GM21526 (cell line): ENCODE data around the gene TMTC2.

Source experiments
- ATAC-seq: cut with Tn5 transposase; IDR thresholded peaks from one replicate; pipeline ENCODE4 v1.9.1; 2021; ENCODE audit warnings: moderate library complexity; ENCODE audit not compliant: unreplicated experiment, low FRiP score

The TMTC2 gene

DNA sequence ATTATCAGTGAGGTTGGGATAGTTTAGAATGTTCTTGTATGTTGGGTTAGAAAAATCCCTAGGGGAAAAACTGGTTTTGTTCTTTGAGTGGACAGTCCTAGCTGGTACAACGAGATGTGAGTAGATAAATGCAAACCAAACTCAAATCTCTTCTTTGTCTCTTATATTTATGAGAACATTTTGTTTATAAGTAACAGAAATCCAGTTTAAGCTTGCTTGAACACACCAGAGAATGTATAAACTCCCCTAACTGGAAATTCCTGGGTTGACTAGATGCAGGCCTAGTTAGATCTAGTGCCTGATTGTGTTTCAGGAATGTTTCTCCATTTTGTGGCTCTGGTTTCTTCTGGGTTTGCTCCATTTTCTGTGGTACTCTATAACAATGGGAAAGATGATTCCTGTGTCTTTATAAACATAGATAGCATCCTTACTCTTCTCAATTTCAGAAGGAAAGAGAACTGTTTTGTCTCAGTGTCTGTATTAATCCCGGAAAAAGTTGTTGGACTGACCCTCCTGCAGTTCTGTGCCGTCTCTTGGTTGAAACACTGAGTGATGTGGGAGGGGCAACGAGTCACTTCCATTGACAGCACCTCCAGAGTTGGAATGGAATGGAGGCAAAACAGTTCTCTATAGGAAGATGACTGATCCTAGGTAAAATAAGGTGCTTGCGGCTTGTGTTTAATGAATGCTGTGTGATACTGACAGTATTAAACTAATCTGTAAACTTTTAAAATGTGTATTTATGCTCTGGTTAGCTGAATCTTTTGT, 244.8 kb downstream of the TMTC2 start:
- ATAC-seq = no peak

GRCh38 chr12:82937151-82937550, 250.4 kb downstream of the TMTC2 start:
- no peak for ATAC-seq

DNA sequence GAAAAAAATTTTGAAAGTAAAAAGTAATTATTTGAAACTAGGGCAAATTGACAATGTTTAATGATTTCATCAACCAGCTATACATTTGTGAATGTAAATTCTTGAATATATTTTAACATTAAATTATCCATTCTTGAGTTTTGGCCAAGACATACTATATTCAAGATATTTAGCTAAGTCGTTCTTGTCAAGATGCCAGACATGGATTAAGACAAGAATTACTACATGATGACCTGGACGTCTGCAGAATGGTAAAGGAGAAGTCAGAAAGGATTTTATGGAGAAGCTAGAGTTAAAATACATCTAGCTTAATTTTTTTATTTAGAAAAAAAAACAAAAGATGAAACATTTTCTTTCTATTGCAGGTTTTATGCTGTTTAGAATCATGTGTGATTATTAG, 255.8 kb downstream of the TMTC2 start:
- ATAC-seq = no peak

DNA sequence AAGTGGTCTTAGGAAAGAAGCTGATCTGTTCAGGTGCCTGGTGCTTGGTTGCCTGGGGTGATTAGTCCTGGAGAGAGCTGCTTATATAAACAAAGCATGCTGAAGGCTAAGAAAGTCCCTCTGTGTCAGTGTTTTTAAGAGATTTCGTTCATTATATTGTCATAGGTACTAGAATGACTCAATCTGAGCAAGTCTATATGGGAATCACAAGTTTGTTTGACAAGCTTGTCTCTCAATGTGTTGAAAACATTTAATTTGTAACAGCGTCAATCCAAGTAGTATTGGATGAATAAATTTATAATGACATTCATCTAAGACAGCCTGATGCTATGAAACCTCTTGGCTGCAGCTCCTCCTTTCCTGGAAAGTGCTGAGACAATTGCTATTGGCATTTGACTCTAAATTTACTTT, 256.3 kb downstream of the TMTC2 start:
- no peak for ATAC-seq

DNA sequence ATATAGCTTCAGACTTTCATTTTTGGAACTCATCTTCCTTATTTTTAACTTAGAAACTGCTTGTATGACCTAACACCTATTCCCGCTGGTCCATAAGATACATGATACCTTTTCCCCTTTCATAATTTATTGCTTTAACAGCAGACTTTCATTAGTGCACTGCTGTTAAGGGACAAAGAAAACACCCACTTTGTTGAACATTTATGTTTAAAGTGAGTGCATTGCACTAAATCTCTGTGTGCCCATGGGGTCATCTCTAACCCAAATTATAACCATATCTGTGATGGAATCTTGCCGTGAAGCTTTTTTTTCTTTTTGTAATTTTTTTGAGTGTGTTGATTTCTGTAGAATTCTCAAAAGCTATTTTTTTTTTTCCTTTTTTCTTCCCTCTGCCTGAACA, 261.8 kb downstream of the TMTC2 start:
- ATAC-seq = no peak

DNA sequence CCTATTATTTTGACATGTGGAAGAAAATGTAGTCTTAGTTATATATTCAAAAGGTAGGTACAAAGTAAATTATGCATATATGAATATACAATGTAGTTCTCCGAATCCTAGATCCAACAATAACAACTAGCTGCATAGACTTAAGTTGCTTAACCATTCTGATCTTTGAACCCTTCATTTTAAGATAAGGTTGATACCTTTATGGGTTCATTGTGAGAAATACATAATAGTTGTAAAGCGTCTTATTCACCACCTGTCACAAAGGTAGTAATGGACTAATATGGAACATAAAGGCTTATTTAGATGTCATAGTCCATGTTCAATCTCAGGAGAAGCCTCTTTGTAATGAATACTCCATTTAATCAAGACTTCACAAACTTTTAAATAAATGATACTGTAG, 263.6 kb downstream of the TMTC2 start:
- ATAC-seq = no peak

DNA sequence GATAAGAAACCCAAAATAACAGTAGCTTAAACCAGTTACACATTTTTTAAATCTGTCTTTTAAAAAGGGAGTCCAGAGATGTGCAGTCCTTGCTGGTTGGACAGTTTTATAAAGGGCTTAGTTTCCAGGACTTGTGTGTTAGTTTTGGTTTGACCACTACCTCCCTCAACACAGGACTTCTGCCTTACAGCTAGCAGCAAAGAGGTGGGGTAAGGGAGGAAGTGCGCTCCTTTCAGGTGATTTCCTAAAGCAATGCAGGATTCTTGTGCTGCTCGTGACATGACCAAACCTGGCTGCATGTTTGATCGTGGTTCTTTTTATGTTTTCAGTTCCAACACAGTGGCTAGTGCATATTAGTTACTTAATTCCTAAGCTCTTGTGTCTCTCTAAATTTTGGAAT, 266.2 kb downstream of the TMTC2 start:
- ATAC-seq = peak; percentile 69

DNA sequence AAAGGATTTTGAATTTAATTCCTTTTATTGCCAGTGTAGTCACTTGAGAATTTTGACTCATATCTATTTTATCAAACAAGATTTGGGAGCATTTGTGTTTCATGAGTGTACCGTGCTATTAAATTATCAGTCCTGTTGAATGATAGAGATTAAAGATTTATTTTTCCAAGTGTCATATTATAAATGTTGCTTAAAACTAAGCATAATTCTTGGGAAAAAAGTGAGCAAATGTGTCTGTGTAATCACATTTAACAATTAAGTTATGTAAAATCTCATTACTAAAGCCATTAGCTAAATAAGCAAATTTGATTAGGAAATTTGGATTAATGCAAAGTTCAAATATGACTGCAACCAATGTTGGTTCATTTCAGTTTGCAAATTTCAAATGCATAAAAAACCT, 266.7 kb downstream of the TMTC2 start:
- ATAC-seq = no peak

GRCh38 chr12:82954064-82954463, 267.4 kb downstream of the TMTC2 start:
- no peak for ATAC-seq

GRCh38 chr12:82954572-82954971, 267.9 kb downstream of the TMTC2 start:
- no peak for ATAC-seq

- no peak for ATAC-seq
These were observed 268.3 kb downstream of the TMTC2 start for GRCh38 chr12:82955043-82955442.

DNA sequence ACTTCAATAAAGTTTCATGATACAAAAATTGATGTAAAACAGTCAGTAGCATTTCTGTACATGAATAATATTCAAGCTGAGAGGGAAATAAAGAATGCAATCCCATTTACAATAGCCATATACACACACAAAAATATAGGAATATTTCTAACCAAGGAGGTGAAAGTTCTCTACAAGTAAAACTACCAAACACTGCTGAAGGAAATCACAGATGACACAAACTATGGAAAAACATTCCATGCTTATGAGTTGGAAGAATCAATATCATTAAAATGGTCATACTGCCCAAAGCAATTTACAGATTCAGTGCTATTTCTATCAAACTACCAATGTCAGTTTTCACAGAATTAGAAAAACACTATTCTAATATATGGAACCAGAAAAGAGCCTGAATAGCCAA, 272.3 kb downstream of the TMTC2 start:
- no peak for ATAC-seq

GRCh38 chr12:82959821-82960220, 273.1 kb downstream of the TMTC2 start:
- ATAC-seq = no peak

DNA sequence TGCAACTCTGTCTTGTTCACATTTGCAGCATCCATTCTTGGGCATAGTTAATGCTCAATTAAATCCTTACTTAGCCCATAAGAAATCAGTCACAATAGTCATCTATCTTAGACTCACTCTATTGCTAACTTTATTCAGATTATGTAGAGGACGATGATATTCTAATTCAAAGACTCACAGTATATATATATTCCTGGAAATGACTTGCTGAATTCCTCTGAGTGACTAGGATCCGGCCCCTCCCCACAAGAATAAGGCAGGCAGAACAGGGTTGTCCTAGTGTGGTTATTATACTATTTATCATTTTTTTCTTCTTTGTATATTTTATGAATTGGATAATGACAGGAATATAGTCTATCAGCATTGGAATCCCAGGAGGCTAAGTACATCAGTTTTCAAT, 275.1 kb downstream of the TMTC2 start:
- ATAC-seq = no peak

DNA sequence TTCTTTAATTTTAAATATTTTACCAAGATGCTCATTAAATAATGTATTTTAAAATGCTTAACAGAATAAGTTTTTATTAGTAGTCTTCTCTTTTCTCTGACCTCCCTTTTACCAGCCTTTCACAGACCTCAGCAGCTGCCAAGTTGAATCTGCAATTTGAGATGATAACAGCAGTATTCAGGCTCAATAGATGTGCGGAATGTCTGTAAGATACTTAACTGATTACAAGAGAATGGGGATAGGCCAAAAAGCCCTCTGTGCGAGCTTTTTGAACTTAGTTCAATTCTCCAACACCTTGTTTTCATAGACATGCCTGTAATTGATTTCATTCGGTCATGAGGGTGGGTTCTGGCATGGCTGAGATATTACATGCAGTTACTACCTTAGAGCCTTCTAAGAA, 277.2 kb downstream of the TMTC2 start:
- no peak for ATAC-seq

- ATAC-seq = no peak
These were observed 277.7 kb downstream of the TMTC2 start for GRCh38 chr12:82964446-82964845.

- ATAC-seq = no peak
These were observed 279.4 kb downstream of the TMTC2 start for GRCh38 chr12:82966001-82966559.

DNA sequence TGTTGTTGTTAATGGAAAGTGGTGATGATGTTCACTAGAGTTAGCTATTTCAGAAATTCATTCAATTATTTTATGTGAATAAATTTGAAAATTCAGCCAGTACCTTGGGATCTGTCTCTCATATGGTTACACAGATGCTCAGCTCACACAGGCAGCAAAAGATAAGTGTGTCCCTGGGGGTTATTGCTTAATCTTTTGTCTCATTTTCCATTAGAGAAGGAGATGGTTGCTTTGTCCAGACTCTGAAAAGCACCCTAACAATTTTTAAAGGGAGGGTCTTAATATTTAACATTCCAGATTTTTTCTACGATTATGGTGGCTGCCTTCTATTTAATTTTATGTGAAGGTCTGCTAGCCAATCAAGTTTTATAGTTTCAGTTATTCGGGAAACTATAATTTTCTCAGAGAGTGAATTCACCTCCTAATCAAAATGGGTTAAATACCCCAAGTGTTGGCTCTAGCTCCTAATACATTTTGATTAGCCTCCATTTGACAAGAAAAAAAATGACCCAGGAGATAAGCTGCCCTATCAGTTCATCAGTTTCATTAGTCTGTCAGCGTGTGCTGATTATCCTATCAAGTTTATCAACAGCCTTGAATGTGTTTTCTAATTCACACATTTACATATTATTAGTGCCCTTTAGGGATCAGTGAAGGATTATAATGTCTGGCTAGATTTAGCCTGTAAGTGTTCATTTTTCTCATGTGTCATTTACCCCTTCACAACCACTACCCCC, 282.1 kb downstream of the TMTC2 start:
- ATAC-seq = no peak

DNA sequence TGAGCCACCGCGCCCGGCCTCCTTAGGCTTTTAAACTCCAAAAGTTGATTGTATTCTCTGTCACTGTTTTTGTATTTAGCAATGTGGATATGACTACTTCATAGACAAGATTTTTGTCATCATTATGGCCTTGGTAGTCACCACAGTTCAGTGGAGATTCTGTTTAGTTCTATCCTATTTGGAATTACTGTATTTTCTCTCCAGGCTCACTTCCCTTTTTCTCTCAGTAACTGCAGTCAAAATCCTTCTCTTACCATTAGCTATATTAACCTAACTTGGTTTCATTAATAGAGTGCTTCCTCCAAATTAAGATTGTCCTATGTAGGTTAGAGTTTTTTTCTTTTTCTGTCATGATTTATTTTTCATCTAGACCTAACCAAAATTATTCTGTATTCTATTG, 283.9 kb downstream of the TMTC2 start:
- no peak for ATAC-seq

GRCh38 chr12:82971584-82971983, 284.9 kb downstream of the TMTC2 start:
- ATAC-seq = no peak

DNA sequence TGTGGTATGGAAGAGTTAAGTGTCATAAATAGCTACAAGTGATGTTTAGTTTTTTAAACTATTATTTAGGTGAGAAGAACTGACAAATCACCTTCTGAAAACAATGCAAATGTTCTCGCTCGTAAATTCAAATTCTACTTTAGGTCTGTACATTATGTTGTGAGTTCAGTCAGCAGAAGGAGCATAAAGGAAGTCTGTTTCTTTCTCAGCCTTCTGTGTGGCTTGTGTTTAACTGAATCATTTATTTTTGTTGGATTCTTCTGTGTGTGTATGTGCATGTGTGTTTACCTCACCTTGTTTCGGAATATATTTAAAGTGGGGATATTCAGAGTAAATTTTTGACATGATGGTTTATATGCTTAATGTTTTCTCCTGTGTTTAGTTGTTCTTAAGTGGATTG, 285.9 kb downstream of the TMTC2 start:
- ATAC-seq = no peak

DNA sequence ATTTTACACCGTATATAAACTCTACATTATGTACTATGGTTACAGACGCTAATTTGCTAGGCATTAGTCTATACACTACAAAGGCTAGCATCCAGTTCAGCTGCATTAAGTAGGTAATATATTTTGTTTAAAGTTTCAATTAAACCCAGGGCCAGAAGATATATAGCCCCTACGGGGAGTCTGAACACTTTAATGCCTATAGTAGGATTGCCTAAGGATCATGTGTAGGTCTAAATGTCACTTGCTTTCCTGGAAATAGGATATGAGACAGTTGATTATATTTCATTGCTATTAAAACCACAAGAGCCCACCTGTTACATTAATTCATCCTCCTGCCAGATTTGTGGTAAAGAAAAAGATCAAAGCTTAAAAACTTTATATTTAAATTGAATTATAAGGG, 286.9 kb downstream of the TMTC2 start:
- no peak for ATAC-seq
